Tongue (tissue), 2 donors: Measurements from ENCODE around the gene TMBIM4. TPM values are rescaled to one million over a fixed set of nuclear protein-coding genes. Genes with fewer than 3 reads are reported as not detected.
"Not testable (repeated sequence)": the region's sequence is repeated elsewhere in the genome, so short reads cannot be mapped to it uniquely, and the experiment has no call there.

Source experiments
- DNase-seq: peaks from one replicate; pipeline ENCODE4 v3.0.0-alpha.2; 2015
- total RNA-seq: library from RNA; depleted of rRNA; stranded (reverse); fragments of >200 nt; gene quantifications from one replicate; pipeline ENCODE4 v1.2.3, GENCODE V29; 2014

TMBIM4 gene
- total RNA-seq, result 107 TPM

GRCh38 chr12:66169221-66170170, at the start of gene TMBIM4:
TMBIM4 (minus strand) TSS chr12:66169996; CDS start chr12:66169951, 45 bp downstream.
- DNase-seq, result peak; percentile 94

- no peak for DNase-seq
These were observed 47.6 kb upstream of the TMBIM4 start for GRCh38 chr12:66217342-66217917.

GRCh38 chr12:66213011-66213410, 43.2 kb upstream of the TMBIM4 start:
- DNase-seq, result not testable (repeated sequence)

- not testable (repeated sequence) for DNase-seq
These were observed 41.8 kb upstream of the TMBIM4 start for GRCh38 chr12:66211573-66211972.

GRCh38 chr12:66210840-66211239, 41.0 kb upstream of the TMBIM4 start:
- DNase-seq, result no peak

- DNase-seq, result no peak
These were observed 36.3 kb upstream of the TMBIM4 start for GRCh38 chr12:66206141-66206540.

GRCh38 chr12:66203820-66204219, 34.0 kb upstream of the TMBIM4 start:
- no peak for DNase-seq

GRCh38 chr12:66199831-66200509, 30.2 kb upstream of the TMBIM4 start:
- DNase-seq, result no peak

GRCh38 chr12:66199141-66199540, 29.3 kb upstream of the TMBIM4 start:
- DNase-seq, result no peak

- no peak for DNase-seq
These were observed 27.7 kb upstream of the TMBIM4 start for GRCh38 chr12:66197495-66197921.

- DNase-seq, result no peak
These were observed 27.0 kb upstream of the TMBIM4 start for GRCh38 chr12:66196806-66197205.

- no peak for DNase-seq
These were observed 25.4 kb upstream of the TMBIM4 start for GRCh38 chr12:66195242-66195641.

GRCh38 chr12:66194122-66194521, 24.3 kb upstream of the TMBIM4 start:
- DNase-seq, result no peak

GRCh38 chr12:66191547-66192126, 21.8 kb upstream of the TMBIM4 start:
- DNase-seq, result no peak

GRCh38 chr12:66190519-66191370, 20.9 kb upstream of the TMBIM4 start:
- no peak for DNase-seq

- DNase-seq, result peak; percentile 7
These were observed 20.1 kb upstream of the TMBIM4 start for GRCh38 chr12:66189889-66190288.

GRCh38 chr12:66189486-66189843, 19.7 kb upstream of the TMBIM4 start:
- no peak for DNase-seq

- DNase-seq, result peak; percentile 62
These were observed 19.0 kb upstream of the TMBIM4 start, which contains the start of gene IRAK3 for GRCh38 chr12:66188584-66189485. IRAK3 (plus strand) TSS chr12:66189214; CDS start chr12:66189300, 86 bp downstream.

GRCh38 chr12:66187821-66188220, 18.0 kb upstream of the TMBIM4 start:
- DNase-seq, result no peak

- DNase-seq, result no peak
These were observed 17.2 kb upstream of the TMBIM4 start for GRCh38 chr12:66187036-66187435.
